C4-2B (cell line): Measurements from ENCODE around the gene RBMS3.

Source experiments
- ZFX ChIP-seq: fragments of 450-650 bp; IDR thresholded peaks from 2 replicates; pipeline ENCODE4 v1.6.1; 2017
- TF ChIP-seq, protein P1 (sequence below): fragments of 450-650 bp; conservative IDR thresholded peaks from 2 replicates; pipeline ENCODE4 v1.5.1; 2017; ENCODE audit warnings: mild to moderate bottlenecking

DNA sequence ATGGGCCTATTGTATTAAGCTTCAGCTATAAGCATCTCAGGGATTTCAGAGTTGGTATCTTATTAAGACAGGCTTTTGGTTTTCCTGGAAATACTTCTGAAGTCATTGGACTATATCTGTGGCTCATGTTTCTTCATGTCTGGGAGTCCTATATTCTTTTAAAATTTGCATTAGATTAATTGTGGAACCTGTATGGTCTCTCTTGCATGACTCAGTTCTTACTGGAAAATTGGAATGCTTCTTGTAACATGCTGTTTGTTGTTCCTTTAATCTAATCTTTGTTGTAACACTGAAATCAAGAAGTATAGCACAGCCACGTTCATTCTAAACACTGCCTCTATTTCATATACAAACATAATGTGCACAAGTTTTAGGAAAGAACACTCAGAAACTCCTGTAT, 208.1 kb downstream of the RBMS3 start:
- TF ChIP-seq, protein P1, sequence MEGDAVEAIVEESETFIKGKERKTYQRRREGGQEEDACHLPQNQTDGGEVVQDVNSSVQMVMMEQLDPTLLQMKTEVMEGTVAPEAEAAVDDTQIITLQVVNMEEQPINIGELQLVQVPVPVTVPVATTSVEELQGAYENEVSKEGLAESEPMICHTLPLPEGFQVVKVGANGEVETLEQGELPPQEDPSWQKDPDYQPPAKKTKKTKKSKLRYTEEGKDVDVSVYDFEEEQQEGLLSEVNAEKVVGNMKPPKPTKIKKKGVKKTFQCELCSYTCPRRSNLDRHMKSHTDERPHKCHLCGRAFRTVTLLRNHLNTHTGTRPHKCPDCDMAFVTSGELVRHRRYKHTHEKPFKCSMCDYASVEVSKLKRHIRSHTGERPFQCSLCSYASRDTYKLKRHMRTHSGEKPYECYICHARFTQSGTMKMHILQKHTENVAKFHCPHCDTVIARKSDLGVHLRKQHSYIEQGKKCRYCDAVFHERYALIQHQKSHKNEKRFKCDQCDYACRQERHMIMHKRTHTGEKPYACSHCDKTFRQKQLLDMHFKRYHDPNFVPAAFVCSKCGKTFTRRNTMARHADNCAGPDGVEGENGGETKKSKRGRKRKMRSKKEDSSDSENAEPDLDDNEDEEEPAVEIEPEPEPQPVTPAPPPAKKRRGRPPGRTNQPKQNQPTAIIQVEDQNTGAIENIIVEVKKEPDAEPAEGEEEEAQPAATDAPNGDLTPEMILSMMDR: no peak
- no peak for TF ChIP-seq ZFX
